HL-60 (cell line): ENCODE results near the gene ANXA8.

Experiments
- DNase-seq, 2 experiments: peaks; one replicate each; pipeline ENCODE4 v3.0.0-alpha.2; 2010 to 2020; ENCODE audit warnings: low read depth in 1 of 2, low spot score in 1 of 2
- H3K27ac ChIP-seq: fragments of 250-450 bp; sonication (Bioruptor Pico); replicated peaks from 2 replicates; pipeline ENCODE4 v1.5.1; 2020; ENCODE audit warnings: mild to moderate bottlenecking, moderate library complexity
- H3K27me3 ChIP-seq: fragments of 250-450 bp; sonication (Bioruptor Pico); 2 replicates; pipeline ENCODE4 v1.5.1; 2021; ENCODE audit warnings: mild to moderate bottlenecking, moderate library complexity; ENCODE audit not compliant: insufficient read depth, poor library complexity, severe bottlenecking
- H3K4me3 ChIP-seq: replicated peaks from 2 replicates; pipeline ENCODE4 v1.5.1; 2011; ENCODE audit warnings: mild to moderate bottlenecking, control low read depth, low read length; ENCODE audit not compliant: insufficient read depth
- CTCF ChIP-seq: IDR thresholded peaks from one replicate; pipeline ENCODE4 v1.5.1; 2011; ENCODE audit warnings: low read length, control low read depth, inconsistent platforms; ENCODE audit not compliant: insufficient read depth
- GABPA ChIP-seq: IDR thresholded peaks from 2 replicates; pipeline ENCODE4 v1.6.1; 2012; ENCODE audit warnings: low read depth
- POLR2AphosphoS5 ChIP-seq: IDR thresholded peaks from 2 replicates; pipeline ENCODE4 v1.6.1; 2012; ENCODE audit warnings: low read depth
- REST ChIP-seq: IDR thresholded peaks from 2 replicates; pipeline ENCODE4 v1.6.1; 2012; ENCODE audit warnings: low read depth; ENCODE audit not compliant: insufficient replicate concordance
- SPI1 ChIP-seq: IDR thresholded peaks from 2 replicates; pipeline ENCODE4 v1.6.1; 2012; ENCODE audit warnings: low read depth, mild to moderate bottlenecking, borderline replicate concordance

ANXA8 gene

GRCh38 chr10:47457826-47458225, 26.1 kb downstream of the ANXA8 start:
- H3K4me3 ChIP-seq, result no peak overlapping the region
- no peak for TF ChIP-seq GABPA
- no peak for TF ChIP-seq REST
- TF ChIP-seq CTCF, result no peak
- TF ChIP-seq SPI1, result no peak
- TF ChIP-seq POLR2AphosphoS5, result no peak
- no peaks in the 10 kb centered on the region for H3K27me3 ChIP-seq
- no peak overlapping the region for H3K27ac ChIP-seq
- DNase-seq, result no peak

GRCh38 chr10:47457528-47457820, 26.4 kb downstream of the ANXA8 start:
- no peak overlapping the region for H3K4me3 ChIP-seq
- no peak for DNase-seq
- TF ChIP-seq POLR2AphosphoS5, result no peak
- TF ChIP-seq GABPA, result no peak
- TF ChIP-seq SPI1, result no peak
- TF ChIP-seq REST, result no peak
- TF ChIP-seq CTCF, result no peak
- H3K27ac ChIP-seq, result no peak overlapping the region
- H3K27me3 ChIP-seq, result no peaks in the 10 kb centered on the region

GRCh38 chr10:47456794-47457527, 27.0 kb downstream of the ANXA8 start:
- TF ChIP-seq GABPA, result no peak
- TF ChIP-seq POLR2AphosphoS5, result no peak
- TF ChIP-seq REST, result no peak
- no peak for TF ChIP-seq SPI1
- TF ChIP-seq CTCF, result no peak
- no peak overlapping the region for H3K27ac ChIP-seq

More at GRCh38 chr10:47456794-47457527, 27.0 kb downstream of the ANXA8 start:
- no peak for DNase-seq
- Histone ChIP-seq H3K4me3 (no peak overlapping the region), H3K27me3 (no peaks in the 10 kb centered on the region)
